SK-N-SH treated with all-trans-retinoic acid at 6 μM for 48 hours (cell line): ENCODE data around the gene KLHL24.

Source experiments
- ATAC-seq: fragments of 200-7000 bp; cut with Tn5 transposase; 3 replicates; pipeline ENCODE4 v1.9.1; 2020; ENCODE audit warnings: mild to moderate bottlenecking, moderate library complexity
- ARNTL ChIP-seq: fragments of 450-650 bp; formaldehyde crosslinking; IDR thresholded peaks from 2 replicates; pipeline ENCODE4 v1.5.0; 2020; ENCODE audit warnings: low read depth, mild to moderate bottlenecking, moderate library complexity, borderline replicate concordance
- BACH2 ChIP-seq: fragments of 250-450 bp; sonication (Bioruptor Pico); IDR thresholded peaks from 2 replicates; pipeline ENCODE4 v1.9.0; 2021; ENCODE audit warnings: mild to moderate bottlenecking, borderline replicate concordance
- CSDC2 ChIP-seq: fragments of 250-450 bp; sonication (Bioruptor Pico); IDR thresholded peaks from 2 replicates; pipeline ENCODE4 v1.5.0; 2020; ENCODE audit warnings: mild to moderate bottlenecking, moderate library complexity
- ESRRG ChIP-seq: fragments of 250-450 bp; sonication (Bioruptor Pico); IDR thresholded peaks from 2 replicates; pipeline ENCODE4 v1.6.1; 2021; ENCODE audit warnings: mild to moderate bottlenecking
- GLIS3 ChIP-seq: fragments of 250-450 bp; sonication (Bioruptor Pico); IDR thresholded peaks from 2 replicates; pipeline ENCODE4 v1.5.0; 2020; ENCODE audit warnings: mild to moderate bottlenecking, moderate library complexity
- ISL1 ChIP-seq: fragments of 250-450 bp; sonication (Bioruptor Pico); IDR thresholded peaks from 2 replicates; pipeline ENCODE4 v2.1.2; 2022; ENCODE audit warnings: mild to moderate bottlenecking, moderate library complexity
- OSR1 ChIP-seq: fragments of 250-450 bp; sonication (Bioruptor Pico); IDR thresholded peaks from 2 replicates; pipeline ENCODE4 v1.8.0; 2022; ENCODE audit warnings: moderate library complexity, mild to moderate bottlenecking, inconsistent platforms
- PPARA ChIP-seq: fragments of 250-450 bp; sonication (Bioruptor Pico); IDR thresholded peaks from 2 replicates; pipeline ENCODE4 v1.5.0; 2020; ENCODE audit warnings: mild to moderate bottlenecking, borderline replicate concordance
- RARB ChIP-seq: fragments of 250-450 bp; sonication (Bioruptor Pico); IDR thresholded peaks from 2 replicates; pipeline ENCODE4 v1.8.0; 2021; ENCODE audit warnings: mild to moderate bottlenecking, moderate library complexity
- TCF4 ChIP-seq: fragments of 250-450 bp; sonication (Bioruptor Pico); IDR thresholded peaks from 2 replicates; pipeline ENCODE4 v1.8.0; 2021; ENCODE audit warnings: mild to moderate bottlenecking, moderate library complexity, borderline replicate concordance
- ZFP3 ChIP-seq: fragments of 250-450 bp; sonication (Bioruptor Pico); IDR thresholded peaks from 2 replicates; pipeline ENCODE4 v1.5.0; 2020; ENCODE audit warnings: mild to moderate bottlenecking, moderate library complexity
- ZFP30 ChIP-seq: fragments of 450-650 bp; formaldehyde crosslinking; IDR thresholded peaks from 2 replicates; pipeline ENCODE4 v1.5.0; 2022; ENCODE audit warnings: mild to moderate bottlenecking, moderate library complexity
- ZNF565 ChIP-seq: fragments of 450-650 bp; formaldehyde crosslinking; conservative IDR thresholded peaks from 2 replicates; pipeline ENCODE4 v1.5.0; 2020; ENCODE audit warnings: low read depth, mild to moderate bottlenecking, moderate library complexity
- ZNF70 ChIP-seq: fragments of 450-650 bp; formaldehyde crosslinking; IDR thresholded peaks from 2 replicates; pipeline ENCODE4 v1.5.0; 2020; ENCODE audit warnings: mild to moderate bottlenecking, moderate library complexity
- ZNF8 ChIP-seq: fragments of 450-650 bp; formaldehyde crosslinking; IDR thresholded peaks from 2 replicates; pipeline ENCODE4 v1.5.0; 2020; ENCODE audit warnings: mild to moderate bottlenecking, moderate library complexity
- TF ChIP-seq, protein P1 (sequence below): fragments of 250-450 bp; sonication (Bioruptor Pico); IDR thresholded peaks from 2 replicates; pipeline ENCODE4 v1.5.1; 2021; ENCODE audit warnings: mild to moderate bottlenecking, moderate library complexity
- TF ChIP-seq, protein P2 (sequence below): fragments of 250-450 bp; sonication (Bioruptor Pico); IDR thresholded peaks from 2 replicates; pipeline ENCODE4 v1.5.1; 2020; ENCODE audit warnings: low read depth, mild to moderate bottlenecking, moderate library complexity
- TF ChIP-seq, protein P3 (sequence below): fragments of 250-450 bp; sonication (Bioruptor Pico); IDR thresholded peaks from 2 replicates; pipeline ENCODE4 v1.8.0; 2020; ENCODE audit warnings: mild to moderate bottlenecking, moderate library complexity, borderline replicate concordance
- TF ChIP-seq, protein P4 (sequence below): fragments of 250-450 bp; sonication (Bioruptor Pico); IDR thresholded peaks from 2 replicates; pipeline ENCODE4 v1.8.0; 2021; ENCODE audit warnings: low read depth, mild to moderate bottlenecking, moderate library complexity, borderline replicate concordance

KLHL24 gene

DNA sequence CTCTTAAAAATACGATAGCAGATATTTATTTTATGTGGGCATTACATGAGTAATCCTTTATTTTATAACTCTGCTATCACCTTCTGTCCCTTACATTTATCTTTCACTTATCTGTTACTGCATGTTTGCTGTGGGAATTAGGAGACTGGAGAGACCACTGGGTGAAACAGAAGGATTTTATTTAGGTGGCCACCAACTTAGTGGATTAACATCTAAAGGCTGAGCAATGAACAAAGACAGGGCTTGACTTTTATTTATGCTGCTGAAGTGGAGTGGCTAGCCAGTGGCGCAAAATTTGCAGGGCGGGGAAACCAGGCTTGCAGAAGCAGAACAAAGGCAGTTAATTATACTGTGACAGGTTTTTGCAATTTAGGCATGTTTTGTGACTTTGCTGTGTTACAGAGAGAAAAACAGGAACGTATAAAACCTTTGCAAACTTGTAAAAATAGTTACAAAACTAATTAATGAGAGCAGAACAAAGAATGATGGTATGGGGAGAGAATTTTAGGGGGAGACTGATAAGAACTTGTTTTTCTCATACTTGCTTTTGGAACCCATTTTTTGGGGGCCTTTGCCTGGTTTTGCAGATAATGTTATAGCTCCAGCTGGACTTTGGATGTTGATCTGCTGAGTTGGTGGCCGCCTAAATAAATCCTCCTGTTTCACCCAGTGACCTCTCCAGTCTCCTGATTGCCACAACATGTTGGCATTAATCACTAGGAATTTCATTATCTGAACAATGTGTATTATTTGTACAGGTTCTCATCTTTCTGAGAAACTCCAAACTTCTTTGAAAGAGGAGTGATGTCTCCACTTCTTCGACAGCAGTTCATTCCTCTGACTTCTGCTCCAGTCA, 18.0 kb downstream of the KLHL24 start:
- TF ChIP-seq ISL1 (CRISPR knock-in tag) (no peak), PPARA (CRISPR knock-in tag) (no peak), ZFP30 (CRISPR knock-in tag) (no peak), RARB (no peak), ZNF70 (CRISPR knock-in tag) (no peak), ESRRG (CRISPR knock-in tag) (no peak), CSDC2 (CRISPR knock-in tag) (no peak), OSR1 (CRISPR knock-in tag) (no peak), ZNF8 (CRISPR knock-in tag) (no peak), ARNTL (no peak), GLIS3 (CRISPR knock-in tag) (no peak)
- TF ChIP-seq, protein P1, sequence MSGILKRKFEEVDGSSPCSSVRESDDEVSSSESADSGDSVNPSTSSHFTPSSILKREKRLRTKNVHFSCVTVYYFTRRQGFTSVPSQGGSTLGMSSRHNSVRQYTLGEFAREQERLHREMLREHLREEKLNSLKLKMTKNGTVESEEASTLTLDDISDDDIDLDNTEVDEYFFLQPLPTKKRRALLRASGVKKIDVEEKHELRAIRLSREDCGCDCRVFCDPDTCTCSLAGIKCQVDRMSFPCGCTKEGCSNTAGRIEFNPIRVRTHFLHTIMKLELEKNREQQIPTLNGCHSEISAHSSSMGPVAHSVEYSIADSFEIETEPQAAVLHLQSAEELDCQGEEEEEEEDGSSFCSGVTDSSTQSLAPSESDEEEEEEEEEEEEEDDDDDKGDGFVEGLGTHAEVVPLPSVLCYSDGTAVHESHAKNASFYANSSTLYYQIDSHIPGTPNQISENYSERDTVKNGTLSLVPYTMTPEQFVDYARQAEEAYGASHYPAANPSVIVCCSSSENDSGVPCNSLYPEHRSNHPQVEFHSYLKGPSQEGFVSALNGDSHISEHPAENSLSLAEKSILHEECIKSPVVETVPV (CRISPR knock-in tag), result no peak
- TF ChIP-seq, protein P2, sequence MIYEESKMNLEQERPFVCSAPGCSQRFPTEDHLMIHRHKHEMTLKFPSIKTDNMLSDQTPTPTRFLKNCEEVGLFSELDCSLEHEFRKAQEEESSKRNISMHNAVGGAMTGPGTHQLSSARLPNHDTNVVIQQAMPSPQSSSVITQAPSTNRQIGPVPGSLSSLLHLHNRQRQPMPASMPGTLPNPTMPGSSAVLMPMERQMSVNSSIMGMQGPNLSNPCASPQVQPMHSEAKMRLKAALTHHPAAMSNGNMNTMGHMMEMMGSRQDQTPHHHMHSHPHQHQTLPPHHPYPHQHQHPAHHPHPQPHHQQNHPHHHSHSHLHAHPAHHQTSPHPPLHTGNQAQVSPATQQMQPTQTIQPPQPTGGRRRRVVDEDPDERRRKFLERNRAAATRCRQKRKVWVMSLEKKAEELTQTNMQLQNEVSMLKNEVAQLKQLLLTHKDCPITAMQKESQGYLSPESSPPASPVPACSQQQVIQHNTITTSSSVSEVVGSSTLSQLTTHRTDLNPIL (CRISPR knock-in tag), result no peak
- TF ChIP-seq, protein P3, sequence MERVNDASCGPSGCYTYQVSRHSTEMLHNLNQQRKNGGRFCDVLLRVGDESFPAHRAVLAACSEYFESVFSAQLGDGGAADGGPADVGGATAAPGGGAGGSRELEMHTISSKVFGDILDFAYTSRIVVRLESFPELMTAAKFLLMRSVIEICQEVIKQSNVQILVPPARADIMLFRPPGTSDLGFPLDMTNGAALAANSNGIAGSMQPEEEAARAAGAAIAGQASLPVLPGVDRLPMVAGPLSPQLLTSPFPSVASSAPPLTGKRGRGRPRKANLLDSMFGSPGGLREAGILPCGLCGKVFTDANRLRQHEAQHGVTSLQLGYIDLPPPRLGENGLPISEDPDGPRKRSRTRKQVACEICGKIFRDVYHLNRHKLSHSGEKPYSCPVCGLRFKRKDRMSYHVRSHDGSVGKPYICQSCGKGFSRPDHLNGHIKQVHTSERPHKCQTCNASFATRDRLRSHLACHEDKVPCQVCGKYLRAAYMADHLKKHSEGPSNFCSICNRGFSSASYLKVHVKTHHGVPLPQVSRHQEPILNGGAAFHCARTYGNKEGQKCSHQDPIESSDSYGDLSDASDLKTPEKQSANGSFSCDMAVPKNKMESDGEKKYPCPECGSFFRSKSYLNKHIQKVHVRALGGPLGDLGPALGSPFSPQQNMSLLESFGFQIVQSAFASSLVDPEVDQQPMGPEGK, result no peak
- TF ChIP-seq, protein P4, sequence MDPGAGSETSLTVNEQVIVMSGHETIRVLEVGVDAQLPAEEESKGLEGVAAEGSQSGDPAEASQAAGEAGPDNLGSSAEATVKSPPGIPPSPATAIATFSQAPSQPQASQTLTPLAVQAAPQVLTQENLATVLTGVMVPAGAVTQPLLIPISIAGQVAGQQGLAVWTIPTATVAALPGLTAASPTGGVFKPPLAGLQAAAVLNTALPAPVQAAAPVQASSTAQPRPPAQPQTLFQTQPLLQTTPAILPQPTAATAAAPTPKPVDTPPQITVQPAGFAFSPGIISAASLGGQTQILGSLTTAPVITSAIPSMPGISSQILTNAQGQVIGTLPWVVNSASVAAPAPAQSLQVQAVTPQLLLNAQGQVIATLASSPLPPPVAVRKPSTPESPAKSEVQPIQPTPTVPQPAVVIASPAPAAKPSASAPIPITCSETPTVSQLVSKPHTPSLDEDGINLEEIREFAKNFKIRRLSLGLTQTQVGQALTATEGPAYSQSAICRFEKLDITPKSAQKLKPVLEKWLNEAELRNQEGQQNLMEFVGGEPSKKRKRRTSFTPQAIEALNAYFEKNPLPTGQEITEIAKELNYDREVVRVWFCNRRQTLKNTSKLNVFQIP (CRISPR knock-in tag), result no peak
- no peak for ATAC-seq

DNA sequence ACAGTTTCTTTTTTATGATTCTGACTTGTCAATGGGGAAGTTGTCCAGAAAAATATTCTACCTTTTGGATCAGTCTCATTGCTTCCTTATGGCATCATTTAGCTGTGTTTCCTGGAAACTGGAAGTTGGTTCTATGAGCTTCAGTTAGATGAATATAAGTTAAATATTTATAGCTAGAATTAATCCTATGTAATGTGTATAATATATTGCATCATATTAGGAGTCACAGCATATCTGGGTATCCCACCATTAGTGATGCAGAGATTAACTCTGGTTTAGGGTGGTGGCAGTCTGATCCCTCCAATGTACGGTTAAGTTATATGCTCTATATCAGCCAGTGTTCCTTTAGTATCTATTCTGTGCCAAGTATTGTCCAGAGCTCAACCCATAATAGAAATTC, 19.3 kb downstream of the KLHL24 start:
- TF ChIP-seq, protein P3, result no peak
- TF ChIP-seq RARB (no peak), OSR1 (CRISPR knock-in tag) (no peak), TCF4 (CRISPR knock-in tag) (no peak)
- no peak for ATAC-seq

DNA sequence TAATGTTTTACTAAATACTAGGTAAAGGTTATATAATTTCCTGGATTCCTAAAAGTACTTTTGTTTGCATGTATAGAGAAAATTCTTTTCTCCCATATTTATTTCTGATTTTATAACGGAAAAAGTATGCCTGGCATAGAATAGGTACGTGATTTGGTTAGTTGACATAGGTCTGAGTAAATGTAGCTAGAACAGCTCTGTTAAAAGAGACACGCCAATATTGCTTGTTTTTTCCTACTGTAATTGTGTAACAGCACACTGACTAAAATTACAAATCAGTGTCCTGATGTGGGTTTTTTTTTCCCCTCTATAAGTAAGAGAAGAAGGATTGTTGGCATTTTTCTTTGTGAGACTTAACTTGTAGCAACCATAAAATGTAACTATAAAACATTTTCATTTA, 26.7 kb downstream of the KLHL24 start:
- TF ChIP-seq TCF4 (CRISPR knock-in tag) (no peak), ARNTL (no peak), OSR1 (CRISPR knock-in tag) (no peak), ESRRG (CRISPR knock-in tag) (no peak), ZNF70 (CRISPR knock-in tag) (no peak), ZFP30 (CRISPR knock-in tag) (no peak), ZNF565 (CRISPR knock-in tag) (no peak), BACH2 (no peak), ZFP3 (CRISPR knock-in tag) (no peak)
- TF ChIP-seq, protein P4 (CRISPR knock-in tag), result no peak
- TF ChIP-seq, protein P3, result no peak
- TF ChIP-seq, protein P2 (CRISPR knock-in tag), result no peak
- ATAC-seq, result no peak
